GM06990 (cell line): ENCODE measurements around the gene FPR1.

Experiments used
- DNase-seq: peaks from one replicate; pipeline ENCODE4 v3.0.0-alpha.2; 2011; ENCODE audit not compliant: insufficient read length; ENCODE audit errors: extremely low read depth
- H3K27me3 ChIP-seq: replicated peaks from 2 replicates; pipeline ENCODE4 v1.6.0; 2011; ENCODE audit warnings: low read length; ENCODE audit not compliant: control insufficient read depth, insufficient read depth
- H3K36me3 ChIP-seq: 2 replicates; pipeline ENCODE4 v1.5.1; 2011; ENCODE audit warnings: low read length; ENCODE audit not compliant: control insufficient read depth, insufficient read depth
- H3K4me3 ChIP-seq: replicated peaks from 2 replicates; pipeline ENCODE4 v1.5.1; 2011; ENCODE audit warnings: low read depth, mild to moderate bottlenecking, control low read depth, low read length
- TF ChIP-seq, protein P1 (sequence below): IDR thresholded peaks from 2 replicates; pipeline ENCODE4 v1.5.1; 2011; ENCODE audit warnings: low read length, control low read depth, mild to moderate bottlenecking, inconsistent platforms; ENCODE audit not compliant: insufficient read depth, poor library complexity, severe bottlenecking

Gene FPR1

DNA sequence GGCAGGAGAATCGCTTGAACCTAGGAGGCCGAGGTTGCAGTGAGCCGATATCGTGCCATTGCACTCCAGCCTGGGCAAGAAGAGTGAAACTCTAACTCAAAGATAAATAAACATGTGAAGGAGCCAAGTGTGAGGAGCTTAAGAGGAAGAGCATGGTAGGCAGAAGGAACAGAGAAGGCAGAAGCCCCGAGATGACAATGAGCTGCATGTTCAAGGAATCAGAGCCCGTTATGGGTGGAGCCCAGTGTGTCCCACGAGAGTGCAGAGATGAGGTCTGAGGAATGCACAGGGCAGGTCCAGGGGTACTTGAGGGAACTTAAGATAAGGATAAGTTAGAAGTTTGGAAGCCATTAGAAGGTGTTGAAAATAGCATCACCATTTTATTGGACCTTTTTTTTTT lies 10.0 kb upstream of the FPR1 start:
- Histone ChIP-seq H3K4me3 (no peak overlapping the region), H3K27me3 (no peaks in the 10 kb centered on the region), H3K36me3 (no peaks in the 10 kb centered on the region)
- TF ChIP-seq, protein P1, sequence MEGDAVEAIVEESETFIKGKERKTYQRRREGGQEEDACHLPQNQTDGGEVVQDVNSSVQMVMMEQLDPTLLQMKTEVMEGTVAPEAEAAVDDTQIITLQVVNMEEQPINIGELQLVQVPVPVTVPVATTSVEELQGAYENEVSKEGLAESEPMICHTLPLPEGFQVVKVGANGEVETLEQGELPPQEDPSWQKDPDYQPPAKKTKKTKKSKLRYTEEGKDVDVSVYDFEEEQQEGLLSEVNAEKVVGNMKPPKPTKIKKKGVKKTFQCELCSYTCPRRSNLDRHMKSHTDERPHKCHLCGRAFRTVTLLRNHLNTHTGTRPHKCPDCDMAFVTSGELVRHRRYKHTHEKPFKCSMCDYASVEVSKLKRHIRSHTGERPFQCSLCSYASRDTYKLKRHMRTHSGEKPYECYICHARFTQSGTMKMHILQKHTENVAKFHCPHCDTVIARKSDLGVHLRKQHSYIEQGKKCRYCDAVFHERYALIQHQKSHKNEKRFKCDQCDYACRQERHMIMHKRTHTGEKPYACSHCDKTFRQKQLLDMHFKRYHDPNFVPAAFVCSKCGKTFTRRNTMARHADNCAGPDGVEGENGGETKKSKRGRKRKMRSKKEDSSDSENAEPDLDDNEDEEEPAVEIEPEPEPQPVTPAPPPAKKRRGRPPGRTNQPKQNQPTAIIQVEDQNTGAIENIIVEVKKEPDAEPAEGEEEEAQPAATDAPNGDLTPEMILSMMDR, result no peak
- no peak for DNase-seq

DNA sequence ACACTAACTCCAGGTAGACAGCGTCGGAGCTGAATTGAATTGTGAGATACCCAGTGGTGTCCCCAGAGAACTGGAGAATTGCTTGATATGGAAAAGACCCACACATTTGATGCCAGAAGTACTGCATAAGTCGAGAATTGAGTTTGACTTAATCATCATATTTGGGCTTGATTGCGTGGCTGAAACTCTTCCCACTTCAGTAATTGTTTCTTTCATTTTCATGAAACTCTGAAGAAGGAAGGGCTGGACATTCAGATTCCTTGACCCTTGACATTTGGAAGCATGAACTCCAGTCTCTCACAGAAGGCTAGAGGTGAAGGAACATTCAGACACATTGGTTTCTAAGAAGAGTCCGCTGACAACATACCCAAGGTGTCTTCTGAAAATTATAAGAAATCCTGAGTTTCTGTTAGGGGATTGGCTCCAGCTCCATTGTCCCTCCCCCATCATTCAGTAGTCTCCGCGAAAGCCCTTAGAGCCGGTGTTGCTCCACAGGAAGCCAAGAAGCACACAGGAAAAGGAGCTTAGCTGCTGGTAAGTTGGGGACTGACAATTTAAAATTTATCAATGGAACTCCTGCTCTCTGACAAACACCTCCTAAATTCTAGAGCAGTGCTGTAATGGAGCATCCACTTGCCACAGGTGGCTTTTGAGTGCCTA lies 9.1 kb upstream of the FPR1 start, which contains the start of gene FPR2:
Gene FPR2, plus strand, starts transcription at position 484 of the 660 bp plus-strand sequence. CDS start 7,479 bp downstream, outside the sequence.
- no peak for DNase-seq
- no peaks in the 10 kb centered on the region for H3K36me3 ChIP-seq
- H3K27me3 ChIP-seq, result no peaks in the 10 kb centered on the region
- H3K4me3 ChIP-seq, result no peak within 1 kb of the TSS
- TF ChIP-seq, protein P1, result no peak

DNA sequence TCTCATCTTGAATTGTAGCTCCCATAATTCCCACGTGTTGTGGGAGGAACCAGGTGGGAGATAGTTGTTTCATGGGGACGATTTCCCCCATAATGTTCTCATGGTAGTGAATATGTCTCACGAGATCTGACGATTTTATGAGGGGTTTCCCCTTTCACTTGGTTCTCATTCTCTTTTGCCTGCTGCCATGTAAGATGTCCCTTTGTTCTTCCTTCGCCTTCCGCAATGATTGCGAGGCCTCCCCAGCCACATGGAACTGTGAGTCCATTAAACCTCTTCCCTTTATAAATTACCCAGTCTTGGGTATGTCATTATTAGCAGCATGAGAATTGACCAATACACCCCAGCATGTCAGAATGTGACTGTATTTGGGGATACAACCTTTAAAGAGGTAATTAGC lies 3.9 kb upstream of the FPR1 start:
- Histone ChIP-seq H3K4me3 (no peak overlapping the region), H3K27me3 (no peaks in the 10 kb centered on the region), H3K36me3 (no peaks in the 10 kb centered on the region)
- TF ChIP-seq, protein P1, result no peak
- DNase-seq, result no peak

DNA sequence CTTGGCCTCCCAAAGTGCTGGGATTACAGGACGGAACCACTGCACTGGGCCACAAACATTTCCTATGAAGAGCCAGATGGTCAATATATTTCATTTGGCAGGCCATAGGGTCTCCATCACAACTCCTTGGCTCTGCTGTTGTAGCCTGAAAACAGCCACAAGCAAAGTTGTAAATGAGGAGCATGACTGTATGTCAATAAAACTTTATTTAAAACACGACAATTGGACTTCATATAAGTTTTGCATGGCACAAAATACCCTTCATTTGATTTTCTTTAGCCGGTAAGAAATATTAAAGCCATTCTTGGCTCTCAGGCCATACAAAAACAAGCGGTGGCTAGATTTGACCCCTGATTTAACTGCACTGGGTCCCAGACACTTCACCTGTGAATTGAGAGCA lies 3.1 kb upstream of the FPR1 start:
- no peak for DNase-seq
- Histone ChIP-seq H3K27me3 (no peaks in the 10 kb centered on the region), H3K36me3 (no peaks in the 10 kb centered on the region), H3K4me3 (no peak overlapping the region)
- TF ChIP-seq, protein P1, result no peak

DNA sequence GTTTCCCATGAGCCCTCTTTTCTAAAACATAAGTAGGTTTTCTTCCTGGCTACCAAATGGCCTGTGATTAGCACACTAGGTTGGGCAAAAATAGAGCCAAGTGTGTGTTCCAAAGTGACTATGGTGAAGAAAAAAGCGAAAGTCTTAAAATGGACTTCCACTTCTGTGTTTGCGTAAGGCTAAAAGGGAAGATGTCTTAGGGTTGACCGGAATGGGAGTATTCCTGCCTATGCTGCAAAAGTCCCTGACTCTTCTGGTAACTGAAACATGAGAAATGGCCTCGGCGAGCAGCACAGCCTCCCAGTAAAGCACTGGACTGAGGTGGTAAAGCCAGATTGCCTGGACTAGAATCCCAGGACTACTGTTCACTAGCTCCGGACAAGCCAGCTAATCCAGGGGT lies 2.4 kb upstream of the FPR1 start:
- Histone ChIP-seq H3K4me3 (no peak overlapping the region), H3K27me3 (no peaks in the 10 kb centered on the region), H3K36me3 (no peaks in the 10 kb centered on the region)
- no peak for DNase-seq
- TF ChIP-seq, protein P1, result no peak
